ENCODE measurements around the gene SPOCD1.
A peak's percentile ranks its signal among the peaks of the same experiment; 100 is the strongest.

The SPOCD1 gene

DNA sequence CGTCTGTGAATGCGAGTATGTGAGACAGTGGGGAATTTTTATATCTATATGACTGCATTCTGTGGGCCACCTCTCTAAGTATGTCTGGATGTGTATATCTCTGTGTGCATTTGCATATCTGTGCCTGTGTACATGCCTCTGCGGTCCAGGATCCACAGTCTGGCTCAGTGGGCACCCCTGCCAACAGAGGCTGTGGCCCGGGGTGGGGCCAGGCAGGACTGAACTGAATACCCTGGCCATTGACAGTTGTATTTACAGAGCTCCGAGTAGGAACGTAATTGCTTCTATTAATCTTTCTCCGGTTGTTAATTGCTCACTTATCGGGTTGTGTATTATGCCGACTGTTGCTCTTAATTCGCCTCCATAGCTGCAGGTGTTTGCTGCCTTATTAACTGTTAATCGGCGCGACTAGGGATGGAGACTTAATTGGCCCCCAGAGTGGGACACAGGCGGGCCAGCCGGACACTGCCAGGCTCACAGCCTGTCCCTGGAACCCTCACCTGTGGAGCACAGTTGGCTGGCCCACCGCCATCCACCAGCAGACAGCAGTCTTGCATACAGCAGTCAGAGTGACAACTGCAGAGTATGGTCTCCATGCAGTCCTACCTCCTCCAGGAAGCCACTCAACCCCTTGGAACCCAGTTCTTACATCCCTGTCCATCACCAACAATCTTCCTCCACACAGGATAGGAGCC lies 29.3 kb downstream of the SPOCD1 start:
- DNase-seq, result no peak

GRCh38 chr1:31785947-31786290 lies 29.9 kb downstream of the SPOCD1 start:
- no peak for DNase-seq

DNA sequence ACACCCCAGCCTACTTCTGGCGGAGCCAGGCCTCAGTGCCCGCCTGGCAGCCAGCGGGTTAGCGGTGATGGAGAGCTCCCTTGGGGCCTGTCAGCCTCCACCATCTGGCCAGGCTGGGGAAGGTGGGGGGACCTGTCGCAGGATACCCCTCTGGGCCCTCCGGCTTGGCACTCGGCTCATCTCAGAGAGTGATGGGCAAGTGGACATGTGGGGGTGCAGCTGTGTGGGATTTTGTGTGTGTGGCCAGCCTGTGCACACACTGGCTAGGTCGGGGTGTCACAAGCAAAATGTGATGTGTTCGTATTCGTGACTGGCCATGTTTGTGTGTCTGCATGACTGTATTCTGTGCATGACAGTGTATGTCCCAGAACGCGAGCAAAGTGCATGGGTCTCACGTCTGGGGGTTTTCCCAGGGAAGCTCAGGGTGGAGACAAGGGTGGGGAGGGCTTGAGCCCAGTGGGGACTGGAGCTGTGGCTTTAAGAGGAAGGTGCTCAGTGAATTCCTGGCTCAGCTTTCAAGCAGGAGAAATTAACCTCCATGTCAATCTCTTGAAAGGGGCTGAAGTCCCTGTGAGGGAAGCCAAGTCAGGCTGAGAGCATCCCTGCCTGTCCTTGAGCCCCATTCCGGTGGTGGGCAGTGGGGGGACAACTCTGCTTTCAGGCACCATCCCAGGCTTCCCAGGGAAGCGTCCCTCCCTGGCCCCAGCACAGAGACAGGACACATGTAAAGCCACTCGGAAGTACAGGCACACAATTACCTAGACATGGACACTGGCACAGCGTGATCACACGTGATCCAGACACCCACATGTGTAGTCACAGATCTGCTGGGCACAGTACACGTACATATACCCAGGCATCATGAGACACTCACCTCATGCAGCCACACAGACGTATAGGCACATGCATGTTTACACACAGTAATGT lies 30.5 kb downstream of the SPOCD1 start:
- no peak for DNase-seq

DNA sequence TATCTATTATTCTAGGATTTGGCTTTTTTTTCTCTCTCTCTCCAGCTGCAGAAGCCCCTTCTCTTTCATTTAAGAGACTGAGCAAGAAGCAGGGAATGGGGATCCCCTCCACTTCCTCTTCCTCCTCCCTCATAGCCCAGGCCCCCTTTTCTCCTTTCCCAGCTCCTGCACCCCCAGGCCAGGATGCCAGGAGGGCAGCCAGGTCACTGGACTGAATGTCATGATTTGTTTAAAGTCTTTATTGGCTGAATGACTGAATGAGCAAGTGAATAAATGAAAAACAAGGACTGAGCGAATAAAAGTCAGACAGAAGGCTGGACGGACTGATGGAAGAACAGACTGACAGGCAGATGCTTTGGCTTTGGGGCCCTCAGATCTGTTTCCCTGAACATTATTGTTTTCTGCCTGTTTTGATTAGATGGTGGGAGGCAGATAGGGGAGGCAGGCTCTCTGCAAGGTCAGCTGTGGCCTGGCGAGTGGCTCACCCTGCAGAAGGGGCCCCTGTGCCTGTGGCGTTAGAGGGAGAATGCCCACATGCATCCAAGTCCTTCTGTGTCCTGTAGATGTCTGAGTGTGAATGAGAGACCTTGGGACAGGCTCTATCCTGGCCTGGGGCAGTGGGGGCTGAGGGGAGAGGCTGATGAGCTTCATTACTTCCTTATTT lies 31.3 kb downstream of the SPOCD1 start:
- no peak for DNase-seq

GRCh38 chr1:31783846-31784245 lies 32.0 kb downstream of the SPOCD1 start:
- no peak for DNase-seq

DNA sequence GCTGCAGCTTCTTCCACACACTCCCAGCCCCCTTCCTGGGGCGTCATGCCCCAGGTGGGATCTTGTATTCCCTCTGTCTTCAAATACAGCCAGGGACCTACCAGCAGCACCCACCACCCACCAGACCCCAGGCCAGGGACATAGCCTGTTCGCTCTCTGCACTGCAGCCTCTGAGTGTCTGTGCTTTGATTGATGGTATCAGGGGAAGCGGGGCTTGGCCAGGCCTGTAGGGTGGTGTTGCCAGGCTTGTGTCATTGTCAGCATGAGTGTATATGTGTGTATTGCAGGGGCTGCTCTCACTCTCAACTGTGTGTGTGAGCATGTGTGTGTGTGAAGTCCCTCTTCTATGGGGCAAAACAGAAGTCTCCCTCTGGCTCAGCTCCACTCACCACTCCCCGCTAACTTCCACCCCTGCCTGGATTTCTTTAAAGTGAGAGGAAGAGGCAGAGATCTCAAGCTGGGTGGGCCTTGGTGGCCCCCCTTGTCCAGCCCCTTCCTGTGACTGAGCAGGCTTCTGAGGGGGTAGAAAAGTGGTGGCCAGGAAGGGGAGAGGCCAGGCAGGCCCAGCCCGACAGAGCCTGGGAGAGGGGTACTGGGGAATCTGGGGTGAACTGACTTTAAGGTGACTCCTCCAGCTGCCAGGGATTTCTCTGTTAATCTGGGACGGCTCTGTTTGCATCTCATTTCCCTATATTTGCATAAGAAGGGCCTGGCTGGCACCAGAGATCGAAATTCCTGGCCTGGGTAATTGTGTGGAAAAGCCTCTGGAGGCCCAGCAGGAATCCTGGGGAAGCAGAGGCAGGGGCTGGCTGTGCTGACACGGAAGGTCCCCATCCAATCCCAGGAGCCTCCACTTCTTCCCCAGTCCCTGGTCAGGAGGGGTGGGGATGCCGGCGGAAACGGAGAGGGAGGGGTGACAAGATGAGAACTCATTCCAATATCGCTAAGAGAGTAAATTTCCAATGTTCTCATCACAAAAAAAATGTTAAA lies 33.1 kb downstream of the SPOCD1 start:
- DNase-seq, result no peak

DNA sequence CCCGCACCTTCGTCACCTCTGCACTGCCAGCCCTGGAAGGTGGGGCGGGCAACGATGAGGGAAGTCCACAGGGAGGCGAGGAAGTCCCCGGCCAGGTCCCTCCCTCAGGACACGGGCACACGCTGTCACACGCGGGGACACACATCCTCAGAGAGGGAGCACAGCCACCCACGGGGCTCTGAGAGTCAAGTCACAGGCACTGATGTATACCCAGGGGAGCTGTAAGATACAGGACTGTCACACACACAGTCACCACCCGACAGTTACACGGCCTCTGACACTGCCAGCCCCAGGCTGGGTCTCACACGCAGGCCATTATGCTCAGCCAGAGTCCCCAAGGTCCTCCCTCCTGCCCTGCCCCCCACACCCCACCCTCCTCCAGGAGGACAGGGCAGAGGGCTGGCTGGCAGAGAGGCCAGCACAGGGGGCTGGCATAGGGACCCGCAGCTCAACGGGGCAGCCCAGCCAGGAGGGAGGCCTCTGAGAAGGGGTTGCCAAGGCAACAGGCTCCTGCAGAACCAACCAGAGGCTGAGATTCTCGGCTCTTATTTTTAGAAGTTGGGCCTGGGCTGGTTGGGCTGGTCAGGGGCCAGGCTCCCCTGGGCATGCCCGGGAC lies 34.0 kb downstream of the SPOCD1 start:
- DNase-seq, result no peak

DNA sequence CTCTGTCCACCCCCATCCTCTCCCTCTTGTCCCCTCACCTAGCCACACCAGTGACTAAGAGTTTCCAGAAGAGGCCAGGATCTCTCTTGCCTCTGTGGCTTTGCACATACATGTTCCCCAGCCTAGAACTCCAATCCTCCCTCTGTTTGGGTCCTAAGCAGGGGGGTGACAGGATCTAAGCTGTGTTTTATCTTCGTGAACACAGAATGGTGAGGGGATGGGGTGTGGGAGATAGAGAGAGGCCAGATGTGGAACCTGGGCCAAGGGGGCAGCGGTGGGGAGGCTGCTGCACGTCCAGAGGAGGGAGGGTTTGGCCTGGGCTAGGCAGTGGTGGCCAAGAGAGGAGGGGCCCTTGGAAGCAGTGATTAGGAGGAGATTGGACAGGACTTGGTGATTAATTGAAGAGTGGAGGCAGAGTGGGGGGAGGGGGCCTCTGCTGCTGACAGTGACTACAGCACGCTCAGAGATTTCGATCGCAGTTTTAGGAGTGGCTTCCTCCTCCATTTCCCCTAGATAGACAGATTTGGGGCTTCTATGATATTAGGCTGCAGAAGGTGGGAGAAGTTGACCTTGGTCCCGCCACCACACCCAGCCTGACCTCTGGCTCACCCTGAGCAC lies 34.6 kb downstream of the SPOCD1 start:
- DNase-seq, result no peak

DNA sequence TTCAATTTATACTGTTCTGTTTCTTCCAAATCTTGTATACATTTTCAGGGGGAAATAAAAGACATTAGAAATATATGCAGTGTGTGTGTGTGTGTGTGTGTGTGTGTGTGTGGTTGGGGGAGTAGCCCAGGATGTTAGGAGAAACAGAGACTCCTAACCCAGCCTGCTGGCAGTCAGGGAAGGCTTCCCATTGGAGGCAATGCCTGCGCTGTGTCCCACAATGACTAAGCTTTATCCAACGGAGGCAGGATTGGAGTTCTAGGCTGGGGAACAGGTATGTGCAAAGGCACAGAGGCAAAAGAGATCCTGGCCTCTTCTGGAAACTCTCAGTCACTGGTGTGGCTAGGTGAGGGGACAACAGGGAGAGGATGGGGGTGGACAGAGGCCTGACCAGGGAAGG lies 35.2 kb downstream of the SPOCD1 start:
- no peak for DNase-seq

- DNase-seq, result no peak
Measured at GRCh38 chr1:31779687-31780086, 36.1 kb downstream of the SPOCD1 start.

GRCh38 chr1:31778763-31779488 lies 36.9 kb downstream of the SPOCD1 start:
- DNase-seq, result no peak

DNA sequence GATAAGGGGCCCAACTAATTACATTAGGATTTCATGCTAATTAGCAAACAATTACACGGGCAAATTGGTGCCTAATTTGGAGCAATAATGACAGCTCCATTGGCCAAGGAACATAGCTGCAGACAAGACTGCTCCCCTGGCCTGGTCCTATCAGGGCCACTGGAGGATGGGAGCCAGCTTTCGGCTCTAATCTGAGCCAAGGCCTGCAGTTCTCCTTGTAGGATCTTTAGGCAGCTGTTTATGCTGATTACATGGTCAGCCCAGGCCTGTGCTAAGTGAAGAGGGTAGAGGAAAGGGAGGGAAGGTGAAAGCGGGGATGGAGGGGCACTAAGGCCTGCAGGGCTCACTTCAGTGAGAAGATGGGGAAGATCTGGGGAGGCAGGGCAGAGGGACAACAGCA lies 39.3 kb downstream of the SPOCD1 start:
- DNase-seq, result no peak

DNA sequence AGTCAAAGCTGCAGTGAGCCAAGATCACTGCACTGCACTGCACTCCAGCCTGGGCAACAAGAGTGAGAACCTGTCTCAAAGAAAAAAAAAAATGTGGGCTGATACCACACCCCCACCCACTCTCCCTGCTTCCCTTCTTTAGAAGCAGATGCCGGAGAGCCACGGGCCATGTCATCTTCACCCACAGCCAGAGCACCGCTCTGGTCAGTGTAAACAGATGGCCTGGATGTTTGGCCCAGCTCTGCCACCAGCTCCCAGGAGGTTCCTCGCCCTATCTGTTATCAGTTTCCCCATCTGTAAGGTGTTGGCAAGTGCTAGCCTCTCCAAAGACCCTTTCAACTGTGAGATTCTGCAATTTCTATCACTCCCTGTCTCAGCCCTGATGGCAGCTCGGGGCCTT lies 39.8 kb downstream of the SPOCD1 start:
- DNase-seq, result no peak

DNA sequence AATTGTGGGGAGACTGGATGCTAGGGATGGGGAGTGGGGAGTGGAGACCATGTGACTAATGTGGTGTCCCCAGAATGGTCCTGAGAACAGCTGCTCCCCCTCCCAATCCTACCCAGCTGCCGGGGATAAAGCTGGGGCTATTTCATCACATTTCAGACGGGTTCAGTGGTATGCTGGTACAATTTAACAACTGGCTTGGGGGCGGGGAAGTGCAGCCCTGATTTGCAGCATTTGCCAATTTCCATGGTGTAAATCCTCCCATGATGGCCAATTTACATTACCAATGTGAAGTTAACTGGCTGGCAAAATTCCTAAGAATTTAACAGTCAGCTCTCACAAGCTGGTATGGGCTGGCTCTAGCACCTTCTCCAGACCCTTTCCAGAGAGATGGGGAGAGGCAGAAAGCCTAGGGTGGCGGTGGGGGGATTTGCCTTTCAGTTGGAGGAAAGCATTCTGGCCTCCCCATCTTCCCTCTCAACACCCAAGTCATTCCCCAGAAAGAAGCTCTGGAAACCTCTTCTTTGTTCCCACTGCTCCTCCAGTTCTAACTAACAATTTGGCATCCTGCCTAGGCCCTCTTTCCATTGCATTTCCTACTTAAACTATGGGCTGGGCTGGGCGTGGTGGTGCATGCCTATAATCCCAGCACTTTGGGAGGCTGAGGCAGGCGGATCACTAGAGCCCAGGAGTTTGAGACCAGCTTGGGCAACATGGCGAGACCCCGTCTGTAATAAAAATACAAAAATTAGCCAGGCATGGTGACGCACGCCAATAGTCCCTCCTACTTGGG lies 40.4 kb downstream of the SPOCD1 start:
- no peak for DNase-seq

- DNase-seq, result no peak
Measured at GRCh38 chr1:31774495-31774894, 41.3 kb downstream of the SPOCD1 start.

GRCh38 chr1:31773861-31774260 lies 42.0 kb downstream of the SPOCD1 start:
- no peak for DNase-seq

DNA sequence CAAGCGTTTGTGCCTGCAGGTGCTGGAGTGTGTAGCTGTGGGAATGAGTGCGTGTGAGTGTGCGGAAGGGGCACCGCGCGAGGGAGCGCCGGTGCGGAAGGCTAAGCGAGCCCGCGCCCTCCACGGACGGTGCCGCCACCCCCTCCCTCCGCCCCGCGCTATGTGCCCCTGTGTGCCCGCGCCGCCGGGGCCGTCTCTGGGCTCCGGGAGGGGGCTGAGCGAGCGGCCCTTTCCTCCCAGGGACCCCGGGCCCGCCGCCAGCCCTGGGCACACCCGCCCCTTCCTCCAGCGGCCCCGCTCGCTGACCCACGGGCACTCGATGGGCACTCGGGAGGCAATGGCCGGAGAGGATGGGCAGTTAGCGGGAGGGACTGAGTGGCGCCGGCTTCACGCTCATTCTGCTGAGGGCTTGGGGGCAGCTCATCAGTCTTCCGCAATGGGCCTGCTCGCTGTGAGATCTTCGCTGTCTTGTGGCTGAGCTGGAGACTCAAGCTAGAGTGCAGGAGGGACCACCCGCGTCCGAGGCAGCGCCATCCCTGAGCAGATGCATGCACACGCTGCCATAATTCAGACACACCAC lies 43.1 kb downstream of the SPOCD1 start:
- no peak for DNase-seq

GRCh38 chr1:31771891-31772668 lies 43.7 kb downstream of the SPOCD1 start:
- DNase-seq, result peak; percentile 77

Data from DMS53 (cell line).